Rectal smooth muscle tissue (tissue), 1 donor: ENCODE data around the gene PHF24.

Experiments used
- H3K27ac ChIP-seq: one replicate; pipeline ENCODE4 v1.7.0; 2013; ENCODE audit warnings: low read depth, low read length, inconsistent platforms
- H3K27me3 ChIP-seq: one replicate; pipeline ENCODE4 v1.7.0; 2013; ENCODE audit warnings: low read length; ENCODE audit not compliant: control insufficient read depth, insufficient read depth
- H3K36me3 ChIP-seq: one replicate; pipeline ENCODE4 v1.7.0; 2013; ENCODE audit warnings: low read length; ENCODE audit not compliant: control insufficient read depth, insufficient read depth
- H3K4me1 ChIP-seq: one replicate; pipeline ENCODE4 v1.7.0; 2013; ENCODE audit warnings: low read length; ENCODE audit not compliant: control insufficient read depth, insufficient read depth
- H3K4me3 ChIP-seq: one replicate; pipeline ENCODE4 v1.7.0; 2013; ENCODE audit warnings: low read length
- H3K9ac ChIP-seq: one replicate; pipeline ENCODE4 v1.7.0; 2013; ENCODE audit warnings: low read length

Gene PHF24

DNA sequence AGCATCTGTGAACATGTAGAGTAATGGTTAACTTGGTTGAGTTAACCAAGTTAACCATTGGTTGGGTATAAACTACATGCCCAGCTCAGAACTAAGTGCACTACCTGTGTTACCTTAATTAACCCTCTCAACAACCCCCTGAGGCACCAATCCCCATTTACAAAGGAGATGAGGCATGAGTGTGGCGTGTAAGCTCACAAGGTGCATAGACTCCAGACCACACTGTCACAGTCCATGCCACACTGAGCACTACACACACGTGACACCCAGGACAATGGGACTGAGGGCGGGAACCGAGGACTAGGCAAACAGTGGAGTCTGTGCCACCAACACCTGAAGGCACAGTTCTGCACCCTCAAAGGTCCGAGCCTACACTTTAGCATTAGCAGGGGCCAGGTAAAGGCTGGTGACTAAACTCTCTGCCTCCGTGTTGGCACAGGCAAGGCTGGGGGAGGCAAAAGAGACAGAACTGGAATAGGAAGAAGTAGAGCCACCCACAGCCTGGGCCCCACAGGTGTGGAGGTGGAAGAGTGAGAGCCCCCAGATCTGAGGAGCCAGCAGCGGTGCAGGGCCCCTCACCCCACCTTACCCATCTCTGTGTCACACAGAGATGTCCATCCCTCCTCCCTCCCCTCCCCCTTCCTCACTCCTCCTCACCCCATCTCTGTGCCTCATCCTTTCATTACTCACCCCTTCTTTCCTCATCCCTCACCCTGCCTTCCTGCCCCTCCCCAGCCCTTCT, 29.2 kb downstream of the PHF24 start:
- H3K4me3 ChIP-seq = no peak overlapping the region
- H3K27ac ChIP-seq = no peak overlapping the region
- no peaks in the 10 kb centered on the region for H3K36me3 ChIP-seq
- no peaks in the 10 kb centered on the region for H3K27me3 ChIP-seq
- peaks cover 14% of the 10 kb centered on the region for H3K4me1 ChIP-seq
- no peak overlapping the region for H3K9ac ChIP-seq

GRCh38 chr9:34988218-34989002, 30.3 kb downstream of the PHF24 start:
- peak overlapping the region; percentile 71 for H3K4me3 ChIP-seq
- no peaks in the 10 kb centered on the region for H3K36me3 ChIP-seq
- peak overlapping the region; percentile 5 for H3K9ac ChIP-seq
- H3K27ac ChIP-seq = peak overlapping the region; percentile 78
- H3K27me3 ChIP-seq = no peaks in the 10 kb centered on the region
- peaks cover 24% of the 10 kb centered on the region for H3K4me1 ChIP-seq

DNA sequence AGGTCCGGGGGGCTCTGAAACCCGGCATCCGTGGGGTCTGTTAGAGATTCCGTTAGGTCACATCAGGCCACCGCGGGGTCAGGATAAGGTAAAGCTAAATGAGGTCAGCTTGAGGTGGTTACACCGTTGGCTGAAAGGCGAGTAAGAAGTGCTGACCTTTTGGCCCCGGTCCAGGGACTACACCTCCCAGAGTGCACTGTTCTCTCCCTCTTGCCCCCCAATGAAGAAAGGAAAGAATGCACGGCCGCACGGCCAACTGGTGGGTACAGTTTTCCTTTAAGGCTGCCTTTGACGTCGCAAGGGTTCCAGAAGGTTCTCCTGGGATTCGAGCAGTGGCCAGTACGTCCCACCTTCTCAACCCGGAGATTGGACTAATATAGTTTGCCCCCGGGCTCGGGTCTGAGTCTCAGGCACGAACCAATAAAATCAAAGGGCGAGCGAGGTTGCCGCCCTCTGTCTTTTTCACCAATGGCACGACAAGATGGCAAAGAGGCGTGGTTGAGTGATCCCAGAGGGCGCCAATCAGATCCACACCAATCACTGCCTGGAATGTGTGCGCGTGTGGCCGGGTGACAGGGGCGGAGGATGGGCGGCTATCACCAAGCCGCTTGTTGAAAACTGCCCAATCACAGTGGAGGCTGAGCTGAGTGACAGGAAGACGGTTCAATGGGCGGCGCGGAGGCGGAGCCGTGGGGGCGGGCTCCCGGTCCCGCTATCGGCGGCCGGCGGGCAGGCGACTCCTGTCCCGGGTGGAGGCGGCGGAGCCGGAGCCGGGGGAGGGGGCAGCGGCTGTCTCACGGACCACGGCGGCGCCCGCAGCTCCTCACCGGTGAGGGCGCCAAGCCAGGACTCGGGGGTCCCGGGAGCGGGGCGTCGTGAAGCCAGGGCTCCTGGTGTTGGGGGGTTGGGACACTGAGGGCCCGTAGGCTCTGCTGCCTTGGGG, 31.2 kb downstream of the PHF24 start, which contains the start of gene DNAJB5:
TSS of gene DNAJB5 (plus strand) at position 743 of the 943 bp plus-strand sequence. CDS start 886 bp downstream, outside the sequence.
- peak within 1 kb of the TSS; percentile 76 for H3K4me3 ChIP-seq
- peaks cover 33% of the 10 kb centered on the region for H3K4me1 ChIP-seq
- no peaks in the 10 kb centered on the region for H3K27me3 ChIP-seq
- H3K9ac ChIP-seq = peak within 1 kb of the TSS; percentile 76
- peak within 1 kb of the TSS; percentile 99 for H3K27ac ChIP-seq
- H3K36me3 ChIP-seq = no peaks in the 10 kb centered on the region

DNA sequence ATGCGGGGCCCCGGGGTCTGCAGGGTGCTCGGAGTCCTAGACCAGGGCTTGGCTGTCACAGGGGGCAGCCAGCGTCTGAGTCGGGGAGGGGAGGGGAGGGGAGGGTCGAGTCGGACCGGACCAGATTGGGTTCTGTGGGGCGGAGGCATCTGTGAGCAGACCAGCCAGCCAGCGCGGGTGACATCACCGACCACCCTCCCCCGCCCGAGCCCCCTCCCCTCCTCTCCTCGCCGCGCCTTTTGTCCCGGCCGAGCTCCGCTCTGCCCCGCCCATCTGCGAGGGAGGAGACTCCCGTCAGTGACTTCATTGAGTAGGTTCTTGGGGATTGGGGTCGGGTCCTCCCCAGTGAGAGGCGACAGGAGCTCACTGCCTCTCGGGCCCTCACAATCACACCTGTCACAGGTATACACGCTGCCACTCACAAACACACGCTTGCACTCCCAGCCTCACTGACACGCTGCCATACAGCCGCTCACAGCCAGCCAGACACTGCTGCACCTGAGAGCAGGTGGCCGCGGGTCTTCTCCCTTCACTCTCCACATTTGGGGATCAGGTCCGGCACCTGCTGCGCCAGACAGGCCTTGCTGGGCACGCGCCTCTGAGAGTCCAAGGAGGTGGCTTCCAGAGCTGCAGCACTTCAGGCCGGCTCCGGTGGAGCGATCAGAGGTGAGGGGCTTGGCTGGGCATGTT, 32.0 kb downstream of the PHF24 start:
- H3K36me3 ChIP-seq = no peaks in the 10 kb centered on the region
- H3K27me3 ChIP-seq = no peaks in the 10 kb centered on the region
- H3K9ac ChIP-seq = peak overlapping the region; percentile 76
- H3K4me3 ChIP-seq = peak overlapping the region; percentile 76
- peaks cover 41% of the 10 kb centered on the region for H3K4me1 ChIP-seq
- H3K27ac ChIP-seq = peak overlapping the region; percentile 99

DNA sequence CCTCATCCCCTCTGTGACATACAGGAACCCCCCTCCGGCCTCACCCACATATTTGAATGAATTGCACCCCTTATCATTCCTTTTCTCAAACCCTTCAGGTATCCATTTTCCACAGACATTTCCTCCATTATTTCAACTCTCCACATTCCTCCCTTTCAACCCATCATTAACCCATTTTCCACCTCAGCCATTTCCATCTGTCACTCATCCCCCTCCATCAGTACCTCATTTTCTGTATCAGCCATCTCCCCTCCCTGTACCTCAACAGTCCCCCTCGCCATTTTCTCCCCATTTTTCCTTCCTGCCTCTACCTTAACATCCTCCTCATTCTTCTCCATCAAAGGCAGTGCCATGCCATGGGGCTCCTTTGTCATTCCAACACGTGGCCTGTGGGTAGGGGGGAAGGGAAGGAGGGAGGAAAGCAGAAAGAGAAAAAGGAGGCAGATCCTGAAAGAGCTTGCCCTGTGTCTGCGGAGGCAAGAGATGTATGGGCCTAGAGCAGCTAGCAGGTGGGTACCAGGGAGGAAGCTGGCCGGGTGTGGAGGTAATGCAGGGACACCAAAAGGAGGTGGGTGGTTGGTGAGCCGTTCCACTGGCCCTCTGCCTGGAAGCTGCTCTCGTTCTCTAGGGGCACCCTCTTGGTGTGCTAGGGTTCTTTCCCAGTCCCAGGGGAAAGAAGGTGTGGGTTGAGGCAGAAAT, 33.0 kb downstream of the PHF24 start:
- Histone ChIP-seq H3K9ac (peak overlapping the region; percentile 69), H3K27me3 (no peaks in the 10 kb centered on the region), H3K4me3 (peak overlapping the region; percentile 76), H3K27ac (peak overlapping the region; percentile 99), H3K36me3 (no peaks in the 10 kb centered on the region), H3K4me1 (peaks cover 48% of the 10 kb centered on the region)

DNA sequence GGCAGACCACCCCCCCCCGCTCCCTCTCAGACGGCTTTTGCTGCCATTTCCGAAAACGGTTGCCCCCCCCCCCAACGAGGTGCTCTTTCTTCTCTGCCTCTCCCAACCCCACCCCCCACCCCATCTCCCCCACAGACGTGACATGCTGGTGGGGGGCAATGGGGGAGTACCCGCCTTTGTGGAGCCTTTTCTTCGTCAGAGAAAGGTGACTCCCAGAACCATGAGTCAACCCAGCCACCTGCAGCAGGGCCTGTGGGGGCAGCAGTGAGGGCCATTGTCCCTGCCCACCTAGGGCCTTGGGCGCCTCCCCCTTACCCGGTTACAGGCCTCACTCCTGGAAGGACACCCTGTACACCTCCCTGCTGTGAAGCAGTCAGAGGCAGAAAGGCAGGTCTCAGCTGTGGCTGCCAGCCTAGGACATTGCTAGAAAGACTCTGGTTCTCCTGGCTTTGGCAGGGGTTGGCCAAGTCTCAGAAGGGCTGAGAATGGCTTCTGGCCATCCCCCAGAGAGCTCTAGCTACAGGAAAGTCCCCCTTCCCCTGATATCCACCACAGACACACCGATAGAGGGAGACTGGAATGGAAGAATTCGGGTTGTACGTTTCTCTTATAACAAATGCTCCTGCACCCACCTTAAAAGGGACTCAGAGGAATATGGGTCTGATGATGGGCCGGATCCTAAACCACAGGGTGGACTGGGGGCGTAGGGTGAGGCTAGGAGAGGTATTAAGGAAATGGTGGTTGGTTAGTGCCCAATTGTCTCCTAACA, 33.7 kb downstream of the PHF24 start:
- no peak overlapping the region for H3K9ac ChIP-seq
- H3K4me3 ChIP-seq = peak overlapping the region; percentile 55
- H3K27ac ChIP-seq = peak overlapping the region; percentile 99
- H3K27me3 ChIP-seq = no peaks in the 10 kb centered on the region
- H3K4me1 ChIP-seq = peaks cover 48% of the 10 kb centered on the region
- peaks cover 4% of the 10 kb centered on the region for H3K36me3 ChIP-seq

- Histone ChIP-seq H3K27me3 (no peaks in the 10 kb centered on the region), H3K4me3 (peak overlapping the region; percentile 1), H3K27ac (peak overlapping the region; percentile 99), H3K4me1 (peaks cover 48% of the 10 kb centered on the region), H3K9ac (no peak overlapping the region), H3K36me3 (peaks cover 8% of the 10 kb centered on the region)
These were observed 34.4 kb downstream of the PHF24 start for GRCh38 chr9:34992376-34992951.

DNA sequence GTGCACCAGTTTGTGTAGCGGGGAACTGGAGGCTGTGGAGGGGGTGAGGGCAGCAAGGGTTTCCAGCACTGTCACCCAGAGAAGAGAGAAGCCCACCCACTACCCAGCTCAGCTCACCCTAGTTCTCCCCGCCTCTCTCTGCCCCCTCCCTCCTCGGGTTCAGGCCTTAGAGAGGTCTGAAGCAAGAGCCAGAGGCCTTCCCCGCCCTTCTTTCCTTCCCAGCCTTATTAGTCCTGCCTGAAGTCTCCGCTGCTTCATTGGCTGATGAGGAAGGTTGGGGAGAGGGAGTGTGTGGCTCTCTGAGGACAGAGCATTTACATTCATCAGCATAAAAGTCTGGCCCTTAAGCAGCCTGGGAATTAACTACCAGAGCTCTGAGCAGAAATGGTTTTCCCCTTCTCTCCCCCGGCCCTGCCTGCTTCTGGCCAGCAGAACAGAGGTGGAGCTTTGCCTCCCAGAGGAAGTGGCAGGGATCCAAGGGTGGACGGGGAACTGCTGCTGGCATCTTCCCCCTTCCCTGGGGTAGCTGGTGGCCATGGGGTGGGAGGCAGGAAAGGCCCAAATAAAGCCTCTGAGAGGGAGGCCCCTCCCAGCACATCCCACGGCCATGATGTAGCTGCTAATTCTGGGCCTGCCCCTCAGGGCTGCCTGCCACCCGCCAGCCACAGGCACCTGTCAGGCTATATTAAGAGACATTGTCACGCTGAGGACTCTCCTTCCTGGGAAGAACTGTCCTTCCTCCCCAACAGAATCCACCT, 35.6 kb downstream of the PHF24 start:
- Histone ChIP-seq H3K4me3 (peak overlapping the region; percentile 33), H3K9ac (peak overlapping the region; percentile 5), H3K36me3 (peaks cover 8% of the 10 kb centered on the region), H3K4me1 (peaks cover 55% of the 10 kb centered on the region), H3K27me3 (no peaks in the 10 kb centered on the region), H3K27ac (peak overlapping the region; percentile 99)

DNA sequence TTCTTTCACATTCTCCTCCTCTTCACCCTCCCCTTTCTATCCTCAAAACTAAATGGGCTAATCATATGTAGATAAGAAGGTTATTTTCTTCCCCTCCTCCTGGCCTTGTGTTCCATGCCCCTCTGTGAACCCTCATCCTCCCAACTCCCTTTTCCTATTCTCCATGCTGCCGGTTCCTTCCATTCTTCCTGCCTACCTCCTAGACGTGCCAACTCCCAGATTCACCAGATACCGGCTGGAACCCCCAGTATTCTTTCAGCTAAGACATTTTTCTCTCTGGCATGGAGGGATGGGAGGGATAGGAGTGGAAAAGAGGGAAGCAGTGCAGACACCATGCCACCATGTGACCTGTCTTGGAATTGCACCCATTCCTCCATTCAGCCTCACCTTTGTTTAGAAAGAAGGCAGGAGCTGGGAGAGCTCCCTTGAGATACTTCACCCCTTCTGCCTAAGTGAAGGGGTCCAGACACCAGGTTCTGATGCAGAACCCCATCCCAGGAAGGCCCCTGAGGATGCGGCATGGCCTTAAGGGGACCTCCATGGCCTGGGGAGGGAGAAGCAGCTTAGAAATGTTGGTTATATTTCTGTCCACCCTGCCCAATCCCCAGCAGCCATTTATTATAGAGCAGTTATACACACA, 36.3 kb downstream of the PHF24 start:
- H3K9ac ChIP-seq = peak overlapping the region; percentile 5
- peaks cover 8% of the 10 kb centered on the region for H3K36me3 ChIP-seq
- no peaks in the 10 kb centered on the region for H3K27me3 ChIP-seq
- peak overlapping the region; percentile 99 for H3K27ac ChIP-seq
- peaks cover 55% of the 10 kb centered on the region for H3K4me1 ChIP-seq
- peak overlapping the region; percentile 33 for H3K4me3 ChIP-seq
